Thymus (tissue), 11 donors: ENCODE measurements around the gene FIP1L1. TPM values are rescaled to one million over a fixed set of nuclear protein-coding genes. Genes with fewer than 3 reads are reported as not detected.
"Not testable (repeated sequence)": the region's sequence is repeated elsewhere in the genome, so short reads cannot be mapped to it uniquely, and the experiment has no call there.

ENCODE experiments used
- DNase-seq, 9 donors: peaks; one replicate each; pipeline ENCODE4 v3.0.0-alpha.2; 2013; ENCODE audit warnings: low spot score in 9 of 9, low read depth in 6 of 9, missing footprints in 1 of 9
- H3K27ac ChIP-seq, 2 donors: one replicate each; pipeline ENCODE4 v1.5.1; 2013; ENCODE audit warnings: control low read depth in 1 of 2, low read depth in 1 of 2, low read length in 1 of 2, mild to moderate bottlenecking in 1 of 2, moderate library complexity in 1 of 2
- H3K27me3 ChIP-seq, 2 donors: one replicate each; pipeline ENCODE4 v1.5.1; 2013; ENCODE audit warnings: low read length in 1 of 2; ENCODE audit not compliant: control insufficient read depth in 2 of 2, insufficient read depth in 1 of 2
- H3K36me3 ChIP-seq, 2 donors: one replicate each; pipeline ENCODE4 v1.5.1; 2013; ENCODE audit warnings: low read length in 1 of 2, mild to moderate bottlenecking in 1 of 2, moderate library complexity in 1 of 2; ENCODE audit not compliant: control insufficient read depth in 2 of 2, insufficient read depth in 2 of 2
- H3K4me1 ChIP-seq, 2 donors: one replicate each; pipeline ENCODE4 v1.5.1; 2013; ENCODE audit warnings: low read length in 2 of 2; ENCODE audit not compliant: control insufficient read depth in 2 of 2, insufficient read depth in 2 of 2
- H3K4me3 ChIP-seq, 2 donors: one replicate each; pipeline ENCODE4 v1.5.1; 2013; ENCODE audit warnings: low read length in 2 of 2, control low read depth in 1 of 2, mild to moderate bottlenecking in 1 of 2
- H3K9me3 ChIP-seq, 2 donors: one replicate each; pipeline ENCODE4 v1.5.1; 2013; ENCODE audit warnings: low read length in 1 of 2, mild to moderate bottlenecking in 1 of 2; ENCODE audit not compliant: control insufficient read depth in 2 of 2, insufficient read depth in 1 of 2
- WGBS: extraction: QIAGEN DNeasy Blood & Tissue Kit; methylation state at CpG from one replicate; pipeline ENCODE4 v1.1.7; 2013; 5-methylcytosine and 5-hydroxymethylcytosine counted together
- polyA plus RNA-seq: library from polyadenylated mRNA; stranded (reverse); fragments of 200-250 nt; gene quantifications from one replicate; pipeline ENCODE4 v1.2.3, GENCODE V29; 2013
- total RNA-seq: library from RNA; stranded (reverse); fragments of 120-200 nt; gene quantifications from one replicate; pipeline ENCODE4 v1.2.4, GENCODE V29; 2013
- donor health status: healthy.

Gene FIP1L1
- total and polyA plus RNA-seq, 2 donors, result 66.4 to 68.0 TPM

- Histone ChIP-seq H3K9me3 (no peaks in the 10 kb centered on the region), H3K4me1 (no peaks in the 10 kb centered on the region), H3K27me3 (no peaks in the 10 kb centered on the region), H3K27ac (no peak overlapping the region), H3K36me3 (peaks cover 15 to 62% of the 10 kb centered on the region in 2 donors), H3K4me3 (no peak overlapping the region)
- WGBS, result 98% methylated on average over 3 of the region's 3 CpGs
- no peak for DNase-seq
Observed at GRCh38 chr4:53455766-53456165, 78.3 kb downstream of the FIP1L1 start.

GRCh38 chr4:53456178-53456577, 78.7 kb downstream of the FIP1L1 start:
- Histone ChIP-seq H3K27me3 (no peaks in the 10 kb centered on the region), H3K36me3 (peaks cover 12 to 66% of the 10 kb centered on the region in 2 donors), H3K9me3 (no peaks in the 10 kb centered on the region), H3K4me3 (no peak overlapping the region), H3K27ac (no peak overlapping the region), H3K4me1 (no peaks in the 10 kb centered on the region)
- no peak for DNase-seq

- H3K4me1 ChIP-seq, result no peaks in the 10 kb centered on the region
- H3K27ac ChIP-seq, result no peak overlapping the region
- no peak for DNase-seq
- no peaks in the 10 kb centered on the region for H3K9me3 ChIP-seq
- no peak overlapping the region for H3K4me3 ChIP-seq
- no peaks in the 10 kb centered on the region for H3K27me3 ChIP-seq
- peaks cover 2 to 60% of the 10 kb centered on the region in 2 donors for H3K36me3 ChIP-seq
Observed at GRCh38 chr4:53459548-53459947, 82.1 kb downstream of the FIP1L1 start.

- H3K4me3 ChIP-seq, result no peak overlapping the region
- 98% methylated on average over 2 of the region's 2 CpGs for WGBS
- peaks cover 0 to 46% of the 10 kb centered on the region in 2 donors for H3K36me3 ChIP-seq
- peaks cover 0 to under 1% of the 10 kb centered on the region in 2 donors for H3K9me3 ChIP-seq
- H3K4me1 ChIP-seq, result no peaks in the 10 kb centered on the region
- DNase-seq, result no peak
- H3K27me3 ChIP-seq, result no peaks in the 10 kb centered on the region
- H3K27ac ChIP-seq, result no peak overlapping the region
Observed at GRCh38 chr4:53461244-53461643, 83.8 kb downstream of the FIP1L1 start.

- Histone ChIP-seq H3K4me1 (no peaks in the 10 kb centered on the region), H3K9me3 (peaks cover 0 to 11% of the 10 kb centered on the region in 2 donors), H3K36me3 (peaks cover 0 to 38% of the 10 kb centered on the region in 2 donors), H3K27ac (no peak overlapping the region), H3K4me3 (no peak overlapping the region), H3K27me3 (no peaks in the 10 kb centered on the region)
- WGBS, result 90% methylated on average over 5 of the region's 5 CpGs
- no peak for DNase-seq
Observed at GRCh38 chr4:53463340-53463739, 85.9 kb downstream of the FIP1L1 start.

GRCh38 chr4:53465281-53465680, 87.8 kb downstream of the FIP1L1 start:
- 93% methylated on average over 2 of the region's 2 CpGs for WGBS
- no peaks in the 10 kb centered on the region for H3K4me1 ChIP-seq
- peaks cover 0 to 21% of the 10 kb centered on the region in 2 donors for H3K36me3 ChIP-seq
- no peak for DNase-seq
- H3K9me3 ChIP-seq, result peaks cover 0 to 11% of the 10 kb centered on the region in 2 donors
- no peaks in the 10 kb centered on the region for H3K27me3 ChIP-seq
- H3K4me3 ChIP-seq, result no peak overlapping the region
- no peak overlapping the region for H3K27ac ChIP-seq

GRCh38 chr4:53465891-53466290, 88.5 kb downstream of the FIP1L1 start:
- Histone ChIP-seq H3K27me3 (no peaks in the 10 kb centered on the region), H3K4me1 (no peaks in the 10 kb centered on the region), H3K4me3 (no peak overlapping the region), H3K36me3 (peaks cover 0 to 19% of the 10 kb centered on the region in 2 donors), H3K27ac (no peak overlapping the region), H3K9me3 (peaks cover 0 to 11% of the 10 kb centered on the region in 2 donors)
- no peak for DNase-seq

GRCh38 chr4:53466576-53466975, 89.1 kb downstream of the FIP1L1 start:
- peaks cover 0 to 12% of the 10 kb centered on the region in 2 donors for H3K36me3 ChIP-seq
- H3K27ac ChIP-seq, H3K27me3 ChIP-seq, H3K4me1 ChIP-seq, DNase-seq, H3K4me3 ChIP-seq: not testable (repeated sequence)
- H3K9me3 ChIP-seq, result peaks cover 0 to 11% of the 10 kb centered on the region in 2 donors
- WGBS, result 99% methylated on average over 6 of the region's 6 CpGs

GRCh38 chr4:53476232-53477037, 99.0 kb downstream of the FIP1L1 start:
- no peaks in the 10 kb centered on the region for H3K9me3 ChIP-seq
- no peak overlapping the region for H3K4me3 ChIP-seq
- no peak for DNase-seq
- 97% methylated on average over 10 of the region's 10 CpGs for WGBS
- no peak overlapping the region for H3K27ac ChIP-seq
- H3K4me1 ChIP-seq, result no peaks in the 10 kb centered on the region
- no peaks in the 10 kb centered on the region for H3K27me3 ChIP-seq
- H3K36me3 ChIP-seq, result no peaks in the 10 kb centered on the region
